SK-N-SH (cell line): ENCODE data around the gene GC.

ENCODE experiments used
- EP300 ChIP-seq, 2 experiments: IDR thresholded peaks; 2 replicates each; pipeline versions ENCODE4 v1.4.0 to v1.6.1; 2012; ENCODE audit warnings: borderline replicate concordance in 1 of 2, low read depth in 1 of 2, low read length in 1 of 2
- FOSL2 ChIP-seq: IDR thresholded peaks from 2 replicates; pipeline ENCODE4 v1.4.0; 2012; ENCODE audit warnings: low read depth, mild to moderate bottlenecking, moderate library complexity, borderline replicate concordance
- JUND ChIP-seq: IDR thresholded peaks from 2 replicates; pipeline ENCODE4 v1.4.0; 2012
- NFIC ChIP-seq: IDR thresholded peaks from 2 replicates; pipeline ENCODE4 v1.4.0; 2012; ENCODE audit warnings: borderline replicate concordance
- NRF1 ChIP-seq: IDR thresholded peaks from 2 replicates; pipeline ENCODE4 v1.6.1; 2012; ENCODE audit warnings: low read depth, mild to moderate bottlenecking, low read length
- POLR2AphosphoS5 ChIP-seq: IDR thresholded peaks from 2 replicates; pipeline ENCODE4 v1.6.1; 2012; ENCODE audit warnings: low read depth, low read length
- RAD21 ChIP-seq: IDR thresholded peaks from 2 replicates; pipeline ENCODE4 v1.6.1; 2012; ENCODE audit warnings: mild to moderate bottlenecking, low read length
- SIN3A ChIP-seq: IDR thresholded peaks from 2 replicates; pipeline ENCODE4 v1.6.1; 2012; ENCODE audit warnings: low read depth, mild to moderate bottlenecking, low read length, moderate library complexity, borderline replicate concordance
- TAF1 ChIP-seq: IDR thresholded peaks from 2 replicates; pipeline ENCODE4 v1.6.1; 2012; ENCODE audit warnings: low read depth, mild to moderate bottlenecking, low read length, moderate library complexity, borderline replicate concordance
- TF ChIP-seq, protein P1 (sequence below): fragments of 200-600 bp; sonication (generic); IDR thresholded peaks from 2 replicates; pipeline ENCODE4 v1.6.1; 2017; ENCODE audit warnings: antibody characterized with exemption, mild to moderate bottlenecking, moderate library complexity
- TF ChIP-seq, protein P2 (sequence below): IDR thresholded peaks from 2 replicates; pipeline ENCODE4 v1.4.0; 2012; ENCODE audit warnings: low read depth, borderline replicate concordance

DNA sequence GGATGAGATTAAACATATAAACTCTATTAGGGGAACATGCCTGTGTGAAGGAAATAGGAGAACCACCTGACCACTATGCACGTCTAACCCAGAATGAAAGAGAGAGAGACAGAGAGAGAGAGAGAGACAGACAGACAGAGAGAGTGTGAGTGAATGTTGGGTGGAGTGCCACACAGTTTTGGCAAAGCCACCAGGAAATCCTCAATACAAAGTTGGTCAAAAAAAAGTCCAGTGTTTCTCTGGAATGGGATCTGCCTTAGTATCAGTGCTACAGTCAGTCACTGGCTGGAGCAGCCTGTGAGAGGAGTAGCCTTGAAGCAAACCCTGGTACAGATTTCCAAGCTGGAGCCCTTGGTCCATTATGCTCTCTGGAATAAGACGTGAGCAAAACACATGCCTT is 91.7 kb downstream of the GC start:
- TF ChIP-seq, protein P1, sequence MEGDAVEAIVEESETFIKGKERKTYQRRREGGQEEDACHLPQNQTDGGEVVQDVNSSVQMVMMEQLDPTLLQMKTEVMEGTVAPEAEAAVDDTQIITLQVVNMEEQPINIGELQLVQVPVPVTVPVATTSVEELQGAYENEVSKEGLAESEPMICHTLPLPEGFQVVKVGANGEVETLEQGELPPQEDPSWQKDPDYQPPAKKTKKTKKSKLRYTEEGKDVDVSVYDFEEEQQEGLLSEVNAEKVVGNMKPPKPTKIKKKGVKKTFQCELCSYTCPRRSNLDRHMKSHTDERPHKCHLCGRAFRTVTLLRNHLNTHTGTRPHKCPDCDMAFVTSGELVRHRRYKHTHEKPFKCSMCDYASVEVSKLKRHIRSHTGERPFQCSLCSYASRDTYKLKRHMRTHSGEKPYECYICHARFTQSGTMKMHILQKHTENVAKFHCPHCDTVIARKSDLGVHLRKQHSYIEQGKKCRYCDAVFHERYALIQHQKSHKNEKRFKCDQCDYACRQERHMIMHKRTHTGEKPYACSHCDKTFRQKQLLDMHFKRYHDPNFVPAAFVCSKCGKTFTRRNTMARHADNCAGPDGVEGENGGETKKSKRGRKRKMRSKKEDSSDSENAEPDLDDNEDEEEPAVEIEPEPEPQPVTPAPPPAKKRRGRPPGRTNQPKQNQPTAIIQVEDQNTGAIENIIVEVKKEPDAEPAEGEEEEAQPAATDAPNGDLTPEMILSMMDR = no peak
- TF ChIP-seq, protein P2, sequence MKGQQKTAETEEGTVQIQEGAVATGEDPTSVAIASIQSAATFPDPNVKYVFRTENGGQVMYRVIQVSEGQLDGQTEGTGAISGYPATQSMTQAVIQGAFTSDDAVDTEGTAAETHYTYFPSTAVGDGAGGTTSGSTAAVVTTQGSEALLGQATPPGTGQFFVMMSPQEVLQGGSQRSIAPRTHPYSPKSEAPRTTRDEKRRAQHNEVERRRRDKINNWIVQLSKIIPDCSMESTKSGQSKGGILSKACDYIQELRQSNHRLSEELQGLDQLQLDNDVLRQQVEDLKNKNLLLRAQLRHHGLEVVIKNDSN = no peak
- TF ChIP-seq EP300 (IDR thresholded peaks at IDR 0.05; ENCODE audit: borderline replicate concordance in 1 of 2, low read depth in 1 of 2, low read length in 1 of 2) = no peak
- no peak for TF ChIP-seq POLR2AphosphoS5
- TF ChIP-seq NRF1 = no peak
- TF ChIP-seq SIN3A = no peak
- TF ChIP-seq NFIC = no peak
- no peak for TF ChIP-seq JUND
- no peak for TF ChIP-seq RAD21
- TF ChIP-seq TAF1 = no peak
- TF ChIP-seq FOSL2 = no peak
